H1 (cell line): ENCODE results near the gene KDELR1. TPM values are rescaled to one million over a fixed set of nuclear protein-coding genes. Genes with fewer than 3 reads are reported as not detected.

Experiments
- CBX5 ChIP-seq: fragments of 300-800, 300-1000 bp; sonication (generic); IDR thresholded peaks from 2 replicates; pipeline ENCODE4 v1.7.1; 2016; ENCODE audit warnings: antibody characterized with exemption, low read length, low read depth
- CTCF ChIP-seq, 3 experiments: IDR thresholded peaks; 1 replicate in 2 of 3; 2 replicates in 1 of 3; pipeline versions ENCODE4 v1.5.1 to v1.6.1; 2011; ENCODE audit warnings: low read length in 3 of 3, mild to moderate bottlenecking in 3 of 3, inconsistent platforms in 2 of 3, low read depth in 1 of 3, moderate library complexity in 1 of 3; ENCODE audit not compliant: insufficient read depth in 1 of 3; ENCODE audit errors: control extremely low read depth in 1 of 3
- GABPA ChIP-seq: IDR thresholded peaks from 2 replicates; pipeline ENCODE4 v1.6.1; 2011; ENCODE audit warnings: mild to moderate bottlenecking, low read length, moderate library complexity, borderline replicate concordance; ENCODE audit not compliant: insufficient read depth
- NRF1 ChIP-seq: IDR thresholded peaks from 2 replicates; pipeline ENCODE4 v1.6.1; 2011; ENCODE audit warnings: mild to moderate bottlenecking, low read depth, low read length, improper control_type of control experiment
- SRF ChIP-seq: IDR thresholded peaks from 2 replicates; pipeline ENCODE4 v1.6.1; 2011; ENCODE audit warnings: mild to moderate bottlenecking, low read depth, low read length, moderate library complexity
- YY1 ChIP-seq: IDR thresholded peaks from 2 replicates; pipeline ENCODE4 v1.6.1; 2011; ENCODE audit warnings: low read depth, mild to moderate bottlenecking, low read length
- polyA plus RNA-seq, 7 experiments: library from polyadenylated mRNA; depleted of rRNA in 3 of 7; stranded (reverse) in 5 of 7; unstranded in 2 of 7; fragments of >200 nt in 5 of 7; fragments of 200-250 nt in 2 of 7; gene quantifications; 1 replicate in 5 of 7; 2 replicates in 1 of 7; 4 replicates in 1 of 7; pipeline versions ENCODE4 v1.2.1 to v1.2.3, GENCODE V29; 2011 to 2013; ENCODE audit warnings: missing spikeins in 2 of 7, mixed read lengths in 2 of 7
- total RNA-seq: library from RNA; stranded (reverse); fragmentation: NEBNext Ultra II Directional; extraction: Animal tissue kit (Norgen Biotek cat#: 25700); gene quantifications from 2 replicates; pipeline ENCODE4 v1.2.1, GENCODE V29; 2021

Gene KDELR1
- total and polyA plus RNA-seq, 2 of the 8 experiments (the other 6 are each of a cell fraction or from before 2014, with no cell fraction given): 225 to 231 TPM

GRCh38 chr19:48348045-48348444 is 43.3 kb downstream of the KDELR1 start (continued):
- TF ChIP-seq CTCF (IDR thresholded peaks at IDR 0.05; ENCODE audit: control extremely low read depth in 1 of 3, insufficient read depth in 1 of 3, low read depth in 1 of 3, low read length in 3 of 3) (no peak), GABPA (no peak), SRF (no peak), CBX5 (no peak), YY1 (no peak), NRF1 (no peak)
